22Rv1 (cell line): Measurements from ENCODE around the gene SRRD.
"Not testable (repeated sequence)": the region's sequence is repeated elsewhere in the genome, so short reads cannot be mapped to it uniquely, and the experiment has no call there.

ENCODE experiments used
- H3K27ac ChIP-seq: fragments of 450-650 bp; 2 replicates; pipeline ENCODE4 v1.5.1; 2017
- CTCF ChIP-seq: fragments of 450-650 bp; IDR thresholded peaks from 2 replicates; pipeline ENCODE4 v1.5.1; 2017; ENCODE audit warnings: mild to moderate bottlenecking
- ZFX ChIP-seq: fragments of 450-650 bp; IDR thresholded peaks from 2 replicates; pipeline ENCODE4 v1.6.1; 2017; ENCODE audit warnings: antibody characterized with exemption, borderline replicate concordance

The SRRD gene

GRCh38 chr22:26522592-26522991 is 38.9 kb downstream of the SRRD start:
- TF ChIP-seq ZFX (no peak), CTCF (no peak)
- no peak overlapping the region for H3K27ac ChIP-seq

GRCh38 chr22:26524870-26525269 is 41.2 kb downstream of the SRRD start:
- no peak overlapping the region for H3K27ac ChIP-seq
- TF ChIP-seq CTCF (no peak), ZFX (no peak)

GRCh38 chr22:26525946-26526564 is 42.4 kb downstream of the SRRD start:
- TF ChIP-seq ZFX (no peak), CTCF (no peak)
- H3K27ac ChIP-seq, result no peak overlapping the region

GRCh38 chr22:26527167-26527566 is 43.5 kb downstream of the SRRD start:
- H3K27ac ChIP-seq, result no peak overlapping the region

GRCh38 chr22:26527574-26528465 is 44.1 kb downstream of the SRRD start:
- TF ChIP-seq CTCF (no peak), ZFX (no peak)

More at GRCh38 chr22:26527167-26527566, 43.5 kb downstream of the SRRD start:
- TF ChIP-seq CTCF, result no peak
- TF ChIP-seq ZFX, result no peak

GRCh38 chr22:26528518-26528917 is 44.8 kb downstream of the SRRD start:
- H3K27ac ChIP-seq, result not testable (repeated sequence)

More at GRCh38 chr22:26527574-26528465, 44.1 kb downstream of the SRRD start:
- H3K27ac ChIP-seq, result no peak overlapping the region

GRCh38 chr22:26529345-26529744 is 45.7 kb downstream of the SRRD start:
- H3K27ac ChIP-seq, result no peak overlapping the region
- no peak for TF ChIP-seq ZFX
- no peak for TF ChIP-seq CTCF
